Suppressor macrophage (primary cell): Measurements from ENCODE around the gene EXOC6.
"Not testable (repeated sequence)": the region's sequence is repeated elsewhere in the genome, so short reads cannot be mapped to it uniquely, and the experiment has no call there.

Experiments
- DNase-seq, 4 experiments: peaks; one replicate each; pipeline ENCODE4 v3.0.0-alpha.2; 2020 to 2022

EXOC6 gene

GRCh38 chr10:92942226-92942625 is 93.9 kb downstream of the EXOC6 start:
- no peak for DNase-seq

GRCh38 chr10:92946491-92946890 is 98.2 kb downstream of the EXOC6 start:
- no peak for DNase-seq

- DNase-seq = not testable (repeated sequence)
These were observed 104.3 kb downstream of the EXOC6 start for GRCh38 chr10:92952573-92952972.

- no peak for DNase-seq
These were observed 109.1 kb downstream of the EXOC6 start for GRCh38 chr10:92957223-92958010.

- DNase-seq = no peak
These were observed 113.3 kb downstream of the EXOC6 start for GRCh38 chr10:92961638-92962037.

- peak in 3 of 4 experiments; percentile 51 to 76 (median 52) for DNase-seq
These were observed 117.0 kb downstream of the EXOC6 start for GRCh38 chr10:92965314-92965713.

- DNase-seq = no peak
These were observed 119.3 kb downstream of the EXOC6 start for GRCh38 chr10:92967641-92968040.

GRCh38 chr10:92969151-92969550 is 120.8 kb downstream of the EXOC6 start:
- no peak for DNase-seq

GRCh38 chr10:92970301-92971070 is 122.2 kb downstream of the EXOC6 start:
- DNase-seq = no peak

- peak; percentile 6 to 39 (median 36) for DNase-seq
These were observed 123.9 kb downstream of the EXOC6 start for GRCh38 chr10:92972066-92972870.

GRCh38 chr10:92972886-92973285 is 124.6 kb downstream of the EXOC6 start:
- DNase-seq = no peak

GRCh38 chr10:92976278-92976677 is 128.0 kb downstream of the EXOC6 start:
- not testable (repeated sequence) for DNase-seq

GRCh38 chr10:92989250-92989649 is 140.9 kb downstream of the EXOC6 start:
- DNase-seq = no peak

- peak in 3 of 4 experiments; percentile 2 to 21 (median 5) for DNase-seq
These were observed 142.3 kb downstream of the EXOC6 start for GRCh38 chr10:92990615-92991014.

- DNase-seq = peak in 1 of 4 experiments; percentile 1
These were observed 143.2 kb downstream of the EXOC6 start for GRCh38 chr10:92991513-92991912.

- no peak for DNase-seq
These were observed 145.5 kb downstream of the EXOC6 start for GRCh38 chr10:92993699-92994272.

GRCh38 chr10:92995509-92995908 is 147.2 kb downstream of the EXOC6 start:
- DNase-seq = no peak

- DNase-seq = peak in 2 of 4 experiments; percentile 8 to 10
These were observed 149.3 kb downstream of the EXOC6 start for GRCh38 chr10:92997620-92998019.

GRCh38 chr10:92999191-92999590 is 150.9 kb downstream of the EXOC6 start:
- no peak for DNase-seq

- peak; percentile 6 to 50 (median 22) for DNase-seq
These were observed 158.2 kb downstream of the EXOC6 start for GRCh38 chr10:93006435-93007039.

- DNase-seq = no peak
These were observed 167.4 kb downstream of the EXOC6 start for GRCh38 chr10:93015722-93016121.

GRCh38 chr10:93023013-93023650 is 174.8 kb downstream of the EXOC6 start:
- DNase-seq = no peak
